PFSK-1 (cell line): ENCODE results near the gene TFG.

Experiments used
- POLR2AphosphoS5 ChIP-seq: IDR thresholded peaks from 2 replicates; pipeline ENCODE4 v1.6.1; 2012; ENCODE audit warnings: low read depth, mild to moderate bottlenecking, control low read depth, low read length, moderate library complexity
- TAF1 ChIP-seq: IDR thresholded peaks from 2 replicates; pipeline ENCODE4 v1.6.1; 2012; ENCODE audit warnings: low read length, control low read depth, borderline replicate concordance; ENCODE audit not compliant: insufficient read depth
- TF ChIP-seq, protein P1 (sequence below), 2 experiments: IDR thresholded peaks; 2 replicates each; pipeline versions ENCODE4 v1.6.1 to v1.8.0; 2011 to 2012; ENCODE audit warnings: low read depth in 2 of 2, low read length in 2 of 2, control low read depth in 1 of 2, inconsistent platforms in 1 of 2, mild to moderate bottlenecking in 1 of 2, moderate library complexity in 1 of 2; ENCODE audit not compliant: insufficient read depth in 1 of 2

DNA sequence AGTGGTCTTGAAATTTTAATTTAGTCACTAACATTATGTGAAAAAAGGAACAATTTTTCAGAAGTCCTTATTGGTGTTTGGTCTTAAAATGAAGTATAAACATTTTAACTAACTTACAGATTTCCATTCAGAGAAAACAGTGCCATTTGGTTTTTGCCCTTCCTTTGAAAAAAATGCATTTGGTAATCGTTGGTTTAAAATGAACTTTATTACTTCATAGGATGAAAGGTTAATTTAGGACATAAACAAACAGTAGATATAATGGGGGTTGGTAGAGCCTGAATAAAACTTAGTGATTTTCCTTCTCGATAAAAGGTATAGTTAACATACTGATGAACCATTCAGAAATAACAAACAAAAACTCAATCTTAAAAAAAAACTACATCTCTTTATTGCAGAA lies 39.7 kb downstream of the TFG start:
- TF ChIP-seq, protein P1, sequence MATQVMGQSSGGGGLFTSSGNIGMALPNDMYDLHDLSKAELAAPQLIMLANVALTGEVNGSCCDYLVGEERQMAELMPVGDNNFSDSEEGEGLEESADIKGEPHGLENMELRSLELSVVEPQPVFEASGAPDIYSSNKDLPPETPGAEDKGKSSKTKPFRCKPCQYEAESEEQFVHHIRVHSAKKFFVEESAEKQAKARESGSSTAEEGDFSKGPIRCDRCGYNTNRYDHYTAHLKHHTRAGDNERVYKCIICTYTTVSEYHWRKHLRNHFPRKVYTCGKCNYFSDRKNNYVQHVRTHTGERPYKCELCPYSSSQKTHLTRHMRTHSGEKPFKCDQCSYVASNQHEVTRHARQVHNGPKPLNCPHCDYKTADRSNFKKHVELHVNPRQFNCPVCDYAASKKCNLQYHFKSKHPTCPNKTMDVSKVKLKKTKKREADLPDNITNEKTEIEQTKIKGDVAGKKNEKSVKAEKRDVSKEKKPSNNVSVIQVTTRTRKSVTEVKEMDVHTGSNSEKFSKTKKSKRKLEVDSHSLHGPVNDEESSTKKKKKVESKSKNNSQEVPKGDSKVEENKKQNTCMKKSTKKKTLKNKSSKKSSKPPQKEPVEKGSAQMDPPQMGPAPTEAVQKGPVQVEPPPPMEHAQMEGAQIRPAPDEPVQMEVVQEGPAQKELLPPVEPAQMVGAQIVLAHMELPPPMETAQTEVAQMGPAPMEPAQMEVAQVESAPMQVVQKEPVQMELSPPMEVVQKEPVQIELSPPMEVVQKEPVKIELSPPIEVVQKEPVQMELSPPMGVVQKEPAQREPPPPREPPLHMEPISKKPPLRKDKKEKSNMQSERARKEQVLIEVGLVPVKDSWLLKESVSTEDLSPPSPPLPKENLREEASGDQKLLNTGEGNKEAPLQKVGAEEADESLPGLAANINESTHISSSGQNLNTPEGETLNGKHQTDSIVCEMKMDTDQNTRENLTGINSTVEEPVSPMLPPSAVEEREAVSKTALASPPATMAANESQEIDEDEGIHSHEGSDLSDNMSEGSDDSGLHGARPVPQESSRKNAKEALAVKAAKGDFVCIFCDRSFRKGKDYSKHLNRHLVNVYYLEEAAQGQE (IDR thresholded peaks at IDR 0.05; ENCODE audit: insufficient read depth in 1 of 2, low read depth in 2 of 2, low read length in 2 of 2) = no peak
- TF ChIP-seq TAF1 (no peak), POLR2AphosphoS5 (no peak)
